Mammary epithelial cell (primary cell): Measurements from ENCODE around the gene MAP3K4.

Source experiments
- CTCF ChIP-seq, 2 donors: IDR thresholded peaks in 1 of 2; conservative IDR thresholded peaks in 1 of 2; 2 replicates each; pipeline ENCODE4 v1.5.1; 2011 to 2012; ENCODE audit warnings: inconsistent platforms in 2 of 2, low read length in 2 of 2, mild to moderate bottlenecking in 2 of 2, control low read depth in 1 of 2, low read depth in 1 of 2; ENCODE audit not compliant: insufficient read depth in 1 of 2; ENCODE audit errors: extremely low read depth in 1 of 2
- EZH2 ChIP-seq: IDR thresholded peaks from 2 replicates; pipeline ENCODE4 v1.6.1; 2012; ENCODE audit warnings: low read length, inconsistent platforms, borderline replicate concordance

- TF ChIP-seq CTCF (conservative IDR thresholded peaks at IDR 0.05 in 1 of 2, IDR thresholded peaks at IDR 0.05 in 1 of 2; ENCODE audit: extremely low read depth in 1 of 2, insufficient read depth in 1 of 2, low read depth in 1 of 2, low read length in 2 of 2) (no peak), EZH2 (no peak)
Observed at GRCh38 chr6:160965893-160966292, 25.7 kb upstream of the MAP3K4 start.
